Erythroblast (primary cell): ENCODE measurements around the gene KRT31.

ENCODE experiments used
- GATA1 ChIP-seq: IDR thresholded peaks from 2 replicates; pipeline ENCODE4 v1.6.1; 2011; ENCODE audit warnings: low read depth, mild to moderate bottlenecking, control low read depth, low read length, moderate library complexity
- POLR2A ChIP-seq: IDR thresholded peaks from 2 replicates; pipeline ENCODE4 v1.6.1; 2011; ENCODE audit warnings: mild to moderate bottlenecking, low read length

DNA sequence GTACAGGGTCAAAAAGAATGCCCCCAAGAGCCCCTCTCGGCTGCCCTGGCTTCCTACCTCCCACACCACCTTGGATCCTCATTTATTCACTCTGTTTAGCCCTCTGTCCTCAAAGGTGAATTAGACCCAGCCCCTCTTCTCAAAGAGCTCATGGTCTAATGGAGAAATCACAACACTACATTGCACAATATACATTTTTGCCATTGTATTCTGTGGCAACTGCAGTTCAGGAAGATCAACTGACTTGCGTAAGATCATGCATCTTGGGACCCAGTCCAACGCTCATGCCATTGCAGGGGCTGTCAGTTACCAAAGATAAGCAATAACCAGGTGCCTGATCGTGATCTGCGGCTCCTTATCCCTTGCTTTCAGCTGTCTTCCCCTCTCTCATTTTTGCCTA is 42.0 kb upstream of the KRT31 start:
- TF ChIP-seq POLR2A (no peak), GATA1 (no peak)
